ENCODE data around the gene PTMA.
A peak's percentile ranks its signal among the peaks of the same experiment; 100 is the strongest.

Gene PTMA

GRCh38 chr2:231680992-231681852 is 27.1 kb upstream of the PTMA start:
- no peak for ATAC-seq (replicated peaks; ENCODE audit: extremely low read depth, poor library complexity, severe bottlenecking)
- no peak for DNase-seq (ENCODE audit: low spot score in 2 of 2)
- no peaks in the 10 kb centered on the region for H3K36me3 Mint-ChIP-seq (ENCODE audit: insufficient read depth)
- no peaks in the 10 kb centered on the region for H3K9me3 Mint-ChIP-seq
- H3K4me3 Mint-ChIP-seq: peak overlapping the region; percentile 59
- peaks cover 6% of the 10 kb centered on the region for H3K4me1 Mint-ChIP-seq
- peaks cover 18% of the 10 kb centered on the region for H3K27me3 Mint-ChIP-seq
- no peak overlapping the region for H3K27ac Mint-ChIP-seq (ENCODE audit: low read depth)

- DNase-seq (ENCODE audit: low spot score in 2 of 2) (no peak), ATAC-seq (replicated peaks; ENCODE audit: extremely low read depth, poor library complexity, severe bottlenecking) (no peak)
- H3K36me3 Mint-ChIP-seq (ENCODE audit: insufficient read depth): no peaks in the 10 kb centered on the region
- no peaks in the 10 kb centered on the region for H3K9me3 Mint-ChIP-seq
- no peak overlapping the region for H3K27ac Mint-ChIP-seq (ENCODE audit: low read depth)
- H3K4me1 Mint-ChIP-seq: peaks cover 7% of the 10 kb centered on the region
- H3K4me3 Mint-ChIP-seq: no peak overlapping the region
- H3K27me3 Mint-ChIP-seq: peaks cover 18% of the 10 kb centered on the region
These were observed 25.6 kb upstream of the PTMA start for GRCh38 chr2:231682603-231683291.

DNA sequence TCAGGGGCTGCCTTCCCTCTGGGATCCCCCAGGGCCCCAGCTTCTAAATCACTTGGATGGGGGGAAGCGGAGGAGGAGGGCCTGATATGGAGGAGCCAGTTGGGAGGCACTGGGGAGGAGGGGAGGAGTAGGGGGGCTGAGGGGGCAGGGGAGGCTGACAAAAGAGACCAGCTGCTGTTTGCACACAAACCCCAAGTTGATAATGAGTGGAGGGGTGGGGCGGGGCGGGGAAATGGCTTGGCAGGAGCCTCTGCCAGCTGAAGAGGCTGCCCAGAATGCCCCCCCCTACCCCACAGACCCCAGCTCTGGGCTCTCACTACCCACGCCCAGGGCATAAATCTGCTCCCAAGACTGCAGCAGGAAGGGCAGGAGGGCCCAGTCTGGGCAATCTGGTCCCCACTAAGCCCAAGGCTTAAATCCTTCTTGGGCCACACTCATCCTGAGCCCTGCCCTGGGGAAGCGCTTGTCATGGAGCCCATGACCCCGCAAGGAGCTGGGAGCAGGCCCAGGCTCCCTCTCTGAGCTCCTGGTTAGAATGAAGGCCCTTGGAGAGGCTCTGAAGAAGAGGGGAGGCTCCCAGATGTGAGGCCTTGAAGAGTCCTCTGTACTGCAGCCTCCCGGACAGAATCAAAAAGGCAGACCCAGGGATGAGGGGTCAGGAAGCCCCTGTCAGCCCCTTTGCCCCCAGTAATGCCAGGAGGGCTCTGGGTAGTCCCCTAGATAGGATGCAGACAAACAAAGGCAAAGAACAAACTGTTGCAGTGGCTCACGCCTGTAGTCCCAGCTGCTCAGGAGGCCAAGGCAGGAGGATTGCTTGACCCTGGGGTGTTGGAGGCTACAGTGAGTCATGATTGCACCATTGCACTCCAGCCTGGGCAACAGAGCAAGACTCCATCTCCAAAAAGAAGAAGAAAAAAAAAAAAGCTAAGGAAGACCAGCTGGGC is 24.8 kb upstream of the PTMA start:
- H3K27me3 Mint-ChIP-seq: peaks cover 18% of the 10 kb centered on the region

GRCh38 chr2:231684314-231685223 is 23.8 kb upstream of the PTMA start:
- H3K36me3 Mint-ChIP-seq (ENCODE audit: insufficient read depth): no peaks in the 10 kb centered on the region
- no peak for ATAC-seq (replicated peaks; ENCODE audit: extremely low read depth, poor library complexity, severe bottlenecking)
- peaks cover 18% of the 10 kb centered on the region for H3K27me3 Mint-ChIP-seq

More for the DNA sequence above, 24.8 kb upstream of the PTMA start:
- Mint-ChIP-seq H3K9me3 (no peaks in the 10 kb centered on the region), H3K36me3 (ENCODE audit: insufficient read depth) (no peaks in the 10 kb centered on the region), H3K4me3 (no peak overlapping the region), H3K27ac (ENCODE audit: low read depth) (peak overlapping the region; percentile 13), H3K4me1 (peaks cover 5% of the 10 kb centered on the region)
- no peak for DNase-seq (ENCODE audit: low spot score in 2 of 2)
- ATAC-seq (replicated peaks; ENCODE audit: extremely low read depth, poor library complexity, severe bottlenecking): no peak

DNA sequence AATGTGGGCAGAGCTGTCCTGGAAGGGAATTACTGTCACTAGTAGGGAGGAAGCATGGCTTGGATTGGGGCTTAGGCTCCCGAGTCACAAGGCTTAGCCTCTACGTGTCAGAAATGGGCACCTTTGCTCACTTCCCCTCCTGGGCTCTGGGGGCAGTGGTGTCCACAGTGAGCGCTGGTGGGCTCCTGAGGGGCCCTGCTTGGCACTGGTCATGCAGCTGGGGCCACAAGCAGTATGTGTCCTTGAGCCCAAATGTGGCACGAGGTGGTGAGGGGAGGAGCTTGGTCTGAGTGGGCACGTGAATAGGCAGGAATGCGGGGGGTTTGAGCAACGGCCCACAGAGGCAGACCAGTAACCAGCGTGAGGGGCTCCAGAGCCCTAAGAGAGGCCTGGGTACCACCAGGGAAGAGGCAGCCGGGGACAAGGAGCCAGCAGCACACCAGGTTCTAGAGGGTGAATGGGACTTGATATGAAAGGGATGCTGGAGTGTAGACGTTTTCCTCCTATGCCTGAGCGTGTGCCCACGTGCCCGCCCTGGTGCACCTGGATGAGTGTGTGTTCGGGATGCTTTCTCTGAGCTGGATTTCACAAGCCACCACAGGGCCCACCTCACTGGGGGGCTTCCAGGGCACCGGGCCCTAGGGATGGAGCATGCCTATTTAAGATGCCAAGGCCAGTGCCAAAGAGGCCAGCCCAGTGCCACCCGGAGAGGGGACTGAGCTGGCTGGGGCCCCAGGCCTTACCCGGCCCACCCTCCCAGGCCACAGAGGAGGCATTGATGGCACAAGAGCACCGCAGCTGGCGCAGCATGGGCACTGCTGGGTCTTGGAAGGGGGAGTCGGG is 22.8 kb upstream of the PTMA start:
- Mint-ChIP-seq H3K27me3 (peaks cover 18% of the 10 kb centered on the region), H3K9me3 (no peaks in the 10 kb centered on the region), H3K4me3 (no peak overlapping the region), H3K4me1 (peaks cover 5% of the 10 kb centered on the region), H3K36me3 (ENCODE audit: insufficient read depth) (peaks cover 3% of the 10 kb centered on the region), H3K27ac (ENCODE audit: low read depth) (no peak overlapping the region)
- DNase-seq (ENCODE audit: low spot score in 2 of 2) (no peak), ATAC-seq (replicated peaks; ENCODE audit: extremely low read depth, poor library complexity, severe bottlenecking) (no peak)

More at GRCh38 chr2:231684314-231685223, 23.8 kb upstream of the PTMA start:
- Mint-ChIP-seq H3K4me1 (peaks cover 5% of the 10 kb centered on the region), H3K9me3 (no peaks in the 10 kb centered on the region), H3K4me3 (no peak overlapping the region), H3K27ac (ENCODE audit: low read depth) (peak overlapping the region; percentile 13)
- no peak for DNase-seq (ENCODE audit: low spot score in 2 of 2)

DNA sequence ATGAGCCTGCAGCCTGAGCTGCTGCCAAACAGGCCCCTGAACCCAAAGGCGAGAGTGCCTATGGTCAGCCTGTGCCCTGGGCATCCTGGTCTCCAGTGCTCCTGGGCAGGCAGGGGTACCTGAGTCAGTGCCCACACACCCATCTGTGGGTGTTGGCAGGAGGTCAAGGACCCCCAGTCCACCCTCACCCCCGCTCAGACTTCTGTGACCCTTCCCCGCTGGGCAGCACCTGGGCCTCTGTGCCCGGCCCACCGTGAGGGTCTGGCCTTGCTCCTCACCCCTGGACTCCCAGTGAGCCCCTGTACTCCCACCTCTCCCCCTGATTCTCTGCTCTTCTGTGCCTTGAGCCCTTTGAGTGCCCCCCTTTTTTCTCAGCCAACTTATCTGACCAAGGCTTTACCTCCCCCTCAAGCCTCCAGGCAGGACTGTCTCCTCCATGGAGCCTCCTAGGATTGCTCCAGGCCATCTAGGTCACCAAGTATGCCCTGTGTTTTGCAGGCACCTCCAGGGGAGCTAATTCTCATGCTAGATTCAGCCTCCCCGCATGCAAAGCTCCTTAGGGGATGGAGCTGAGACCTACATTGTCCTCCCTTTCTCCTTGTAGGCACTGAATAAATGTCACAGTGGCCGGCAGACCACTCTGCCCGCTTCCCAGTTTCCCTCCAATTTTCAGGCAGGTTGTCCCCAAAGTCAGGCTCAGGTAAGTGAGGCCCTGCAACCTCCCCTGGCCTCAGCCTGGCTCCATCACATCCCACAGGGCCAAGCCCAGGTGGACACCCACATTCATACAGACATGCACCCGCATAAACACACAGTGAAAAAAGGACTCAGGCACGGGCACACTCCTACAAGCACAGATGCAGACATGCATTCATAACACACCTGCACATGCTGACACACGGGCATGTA is 21.9 kb upstream of the PTMA start:
- no peak for DNase-seq (ENCODE audit: low spot score in 2 of 2)
- ATAC-seq (replicated peaks; ENCODE audit: extremely low read depth, poor library complexity, severe bottlenecking): no peak
- Mint-ChIP-seq H3K27ac (ENCODE audit: low read depth) (no peak overlapping the region), H3K9me3 (no peaks in the 10 kb centered on the region), H3K36me3 (ENCODE audit: insufficient read depth) (peaks cover 3% of the 10 kb centered on the region), H3K4me1 (peaks cover 5% of the 10 kb centered on the region), H3K27me3 (peaks cover 15% of the 10 kb centered on the region), H3K4me3 (no peak overlapping the region)

GRCh38 chr2:231687133-231687852 is 21.0 kb upstream of the PTMA start:
- peak; percentile 72 for ATAC-seq (replicated peaks; ENCODE audit: extremely low read depth, poor library complexity, severe bottlenecking)
- H3K27ac Mint-ChIP-seq (ENCODE audit: low read depth): no peak overlapping the region
- H3K9me3 Mint-ChIP-seq: no peaks in the 10 kb centered on the region
- H3K27me3 Mint-ChIP-seq: peaks cover 7% of the 10 kb centered on the region
- no peak overlapping the region for H3K4me3 Mint-ChIP-seq
- H3K36me3 Mint-ChIP-seq (ENCODE audit: insufficient read depth): peaks cover 3% of the 10 kb centered on the region
- peak; percentile 37 to 46 for DNase-seq (ENCODE audit: low spot score in 2 of 2)
- H3K4me1 Mint-ChIP-seq: peaks cover 5% of the 10 kb centered on the region

- peaks cover 5% of the 10 kb centered on the region for H3K4me1 Mint-ChIP-seq
- DNase-seq (ENCODE audit: low spot score in 2 of 2) (no peak), ATAC-seq (replicated peaks; ENCODE audit: extremely low read depth, poor library complexity, severe bottlenecking) (no peak)
- H3K9me3 Mint-ChIP-seq: no peaks in the 10 kb centered on the region
- H3K27ac Mint-ChIP-seq (ENCODE audit: low read depth): no peak overlapping the region
- H3K4me3 Mint-ChIP-seq: no peak overlapping the region
- H3K36me3 Mint-ChIP-seq (ENCODE audit: insufficient read depth): peaks cover 3% of the 10 kb centered on the region
- no peaks in the 10 kb centered on the region for H3K27me3 Mint-ChIP-seq
These were observed 20.4 kb upstream of the PTMA start for GRCh38 chr2:231687961-231688360.

DNA sequence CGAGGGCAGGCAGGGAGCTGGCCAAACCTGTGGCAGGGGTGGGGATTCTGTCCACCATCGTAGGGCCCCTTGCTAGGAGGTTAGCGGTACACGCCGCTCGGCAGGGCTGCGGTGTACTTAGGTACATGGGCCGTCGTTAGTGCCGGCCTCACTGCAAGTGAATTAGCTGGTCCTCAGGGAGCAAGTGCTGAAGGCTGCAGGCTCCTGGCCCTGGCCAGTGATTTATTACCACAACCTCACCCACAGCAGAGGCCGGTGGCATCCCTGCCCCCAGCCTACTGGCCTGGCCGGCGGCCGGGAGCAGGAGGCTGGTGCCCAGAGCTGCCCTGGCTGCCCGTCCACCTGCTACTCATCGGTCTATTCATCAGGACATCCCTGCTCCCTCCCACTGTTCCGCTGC is 19.6 kb upstream of the PTMA start:
- no peaks in the 10 kb centered on the region for H3K27me3 Mint-ChIP-seq
- H3K27ac Mint-ChIP-seq (ENCODE audit: low read depth): no peak overlapping the region
- DNase-seq (ENCODE audit: low spot score in 2 of 2): no peak
- peaks cover 5% of the 10 kb centered on the region for H3K4me1 Mint-ChIP-seq
- H3K9me3 Mint-ChIP-seq: no peaks in the 10 kb centered on the region
- H3K36me3 Mint-ChIP-seq (ENCODE audit: insufficient read depth): peaks cover 3% of the 10 kb centered on the region
- no peak for ATAC-seq (replicated peaks; ENCODE audit: extremely low read depth, poor library complexity, severe bottlenecking)
- H3K4me3 Mint-ChIP-seq: no peak overlapping the region

All from central memory CD8-positive, alpha-beta T cell (primary cell).